K562 (cell line): ENCODE results near the gene MLXIPL. TPM values are rescaled to one million over a fixed set of nuclear protein-coding genes. Genes with fewer than 3 reads are reported as not detected.

Source experiments
- ATAC-seq: fragments of 200-7000 bp; cut with Tn5 transposase; 3 replicates; pipeline ENCODE4 v1.9.1; 2020; ENCODE audit warnings: moderate library complexity
- BruUV-seq: library from RNA; stranded (reverse); fragments of 400-500 nt; replicated peaks from 2 replicates; lab custom pipeline; 2021; lab: Mats Ljungman, UMichigan
- CTCF ChIA-PET: fragments of 300-600 bp; formaldehyde crosslinking; extraction: SDS; loops from one replicate; lab custom pipeline; 2021; ENCODE audit warnings: low intra/inter-chr PET ratio; lab: Yijun Ruan, JAX
- POLR2A ChIA-PET: fragments of 300-600, 350-650 bp; sonication (Branson Sonifier 250); formaldehyde crosslinking; extraction: SDS; loops from one replicate; lab custom pipeline; 2021; ENCODE audit warnings: antibody characterized with exemption, inconsistent platforms; lab: Yijun Ruan, JAX
- DNase-seq, 4 experiments: peaks; one replicate each; pipeline versions ENCODE4 v3.0.0 to v3.0.0-alpha.2; 2011 to 2018; ENCODE audit warnings: low spot score in 3 of 4, mixed read lengths in 3 of 4; ENCODE audit errors: extremely low read depth in 1 of 4
- FAIRE-seq: peaks from 2 replicates; lab custom pipeline; 2011; peaks lifted over from hg19 to GRCh38; lab: Jason Lieb, UNC
- H2AFZ ChIP-seq: 2 replicates; pipeline ENCODE4 v1.6.0; 2011; ENCODE audit warnings: low read depth, low read length, control low read depth, inconsistent platforms
- H3K27ac ChIP-seq: fragments of 200-600 bp; 3 replicates; pipeline ENCODE4 v1.8.0; 2011; ENCODE audit warnings: low read depth, mild to moderate bottlenecking, control low read depth, inconsistent platforms, low read length, moderate library complexity, mixed read lengths; ENCODE audit errors: extremely low read depth
- H3K27me3 ChIP-seq, 2 experiments: fragments of 300-600 bp in 1 of 2; 2 replicates in 1 of 2; 3 replicates in 1 of 2; pipeline versions ENCODE4 v1.6.0 to v1.8.0; 2011; ENCODE audit warnings: inconsistent platforms in 2 of 2, low read length in 2 of 2, mild to moderate bottlenecking in 1 of 2, mixed read lengths in 1 of 2, moderate library complexity in 1 of 2; ENCODE audit not compliant: control insufficient read depth in 2 of 2, insufficient read depth in 2 of 2
- H3K36me3 ChIP-seq: fragments of 300-600 bp; 3 replicates; pipeline ENCODE4 v1.8.0; 2011; ENCODE audit warnings: mild to moderate bottlenecking, low read length, inconsistent platforms; ENCODE audit not compliant: control insufficient read depth, insufficient read depth
- H3K4me1 ChIP-seq, 2 experiments: fragments of 200-600 bp in 1 of 2; replicated peaks in 1 of 2; 2 replicates in 1 of 2; 3 replicates in 1 of 2; pipeline versions ENCODE4 v1.5.1 to v1.8.0; 2011; ENCODE audit warnings: inconsistent platforms in 2 of 2, low read length in 2 of 2, mild to moderate bottlenecking in 1 of 2, mixed read lengths in 1 of 2, moderate library complexity in 1 of 2; ENCODE audit not compliant: control insufficient read depth in 2 of 2, insufficient read depth in 2 of 2
- H3K4me2 ChIP-seq: 2 replicates; pipeline ENCODE4 v1.6.1; 2011; ENCODE audit warnings: low read length, control low read depth, inconsistent platforms, mixed read lengths; ENCODE audit not compliant: insufficient read depth
- H3K4me3 ChIP-seq: fragments of 200-600 bp; sonication (generic), shearing (Covaris generic); 2 replicates; pipeline ENCODE4 v1.5.1; 2016; ENCODE audit warnings: control low read depth, inconsistent platforms
- H3K79me2 ChIP-seq: fragments of 200-600 bp; 3 replicates; pipeline ENCODE4 v1.8.0; 2011; ENCODE audit warnings: low read length, inconsistent platforms; ENCODE audit not compliant: control insufficient read depth, insufficient read depth
- H3K9ac ChIP-seq, 2 experiments: 2 replicates each; pipeline versions ENCODE4 v1.6.0 to v1.6.1; 2011; ENCODE audit warnings: low read depth in 2 of 2, low read length in 2 of 2, control low read depth in 1 of 2, inconsistent platforms in 1 of 2, mild to moderate bottlenecking in 1 of 2, mixed read lengths in 1 of 2; ENCODE audit not compliant: insufficient read depth in 1 of 2
- H3K9me1 ChIP-seq: one replicate; pipeline ENCODE4 v1.6.0; 2011; ENCODE audit warnings: inconsistent platforms, mild to moderate bottlenecking, low read length, moderate library complexity; ENCODE audit not compliant: control insufficient read depth, insufficient read depth
- H3K9me3 ChIP-seq: replicated peaks from 2 replicates; pipeline ENCODE4 v1.5.1; 2011; ENCODE audit warnings: low read depth, low read length, inconsistent platforms; ENCODE audit not compliant: control insufficient read depth, insufficient read depth
- H4K20me1 ChIP-seq: replicated peaks from 2 replicates; pipeline ENCODE4 v1.6.1; 2011; ENCODE audit warnings: low read length, inconsistent platforms, mixed read lengths; ENCODE audit not compliant: control insufficient read depth, insufficient read depth
- CTCF ChIP-seq, 3 experiments: IDR thresholded peaks in 2 of 3; conservative IDR thresholded peaks in 1 of 3; 2 replicates each; pipeline ENCODE4 v1.5.1; 2011 to 2012; ENCODE audit warnings: low read length in 3 of 3, mild to moderate bottlenecking in 3 of 3, control low read depth in 2 of 3, improper control_type of control experiment in 1 of 3, inconsistent platforms in 1 of 3, low read depth in 1 of 3, mixed read lengths in 1 of 3, moderate library complexity in 1 of 3; ENCODE audit not compliant: insufficient read depth in 2 of 3
- HDAC1 ChIP-seq, 2 experiments: fragments of 450-650 bp; IDR thresholded peaks; 2 replicates each; pipeline ENCODE4 v1.6.1; 2016 to 2017; ENCODE audit warnings: inconsistent platforms in 1 of 2, mild to moderate bottlenecking in 1 of 2, moderate library complexity in 1 of 2
- HDGF ChIP-seq: fragments of 450-650 bp; IDR thresholded peaks from 2 replicates; pipeline ENCODE4 v1.6.1; 2016
- KLF1 ChIP-seq: fragments of 450-650 bp; IDR thresholded peaks from 2 replicates; pipeline ENCODE4 v1.6.1; 2016; ENCODE audit warnings: missing genetic modification characterization, missing compliant biosample characterization
- KLF10 ChIP-seq: fragments of 250-450 bp; sonication (Bioruptor Pico); IDR thresholded peaks from 2 replicates; pipeline ENCODE4 v1.6.1; 2021; ENCODE audit warnings: matching md5 sums
- PHF8 ChIP-seq: fragments of 200-600 bp; sonication (generic); IDR thresholded peaks from 2 replicates; pipeline ENCODE4 v1.6.1; 2012; ENCODE audit warnings: mixed run types, mild to moderate bottlenecking, inconsistent platforms, low read length, moderate library complexity, borderline replicate concordance
- ZBTB17 ChIP-seq: fragments of 450-650 bp; formaldehyde crosslinking; IDR thresholded peaks from 2 replicates; pipeline ENCODE4 v1.4.0; 2020; ENCODE audit warnings: mild to moderate bottlenecking
- ZFX ChIP-seq: sonication (generic); formaldehyde crosslinking; IDR thresholded peaks from 2 replicates; pipeline ENCODE4 v1.8.0; 2022; ENCODE audit warnings: mild to moderate bottlenecking, missing genetic modification reagents, moderate library complexity
- ZNF12 ChIP-seq: sonication (generic); formaldehyde crosslinking; IDR thresholded peaks from 2 replicates; pipeline ENCODE4 v1.4.0; 2020; ENCODE audit warnings: mild to moderate bottlenecking, missing genetic modification reagents
- ZNF766 ChIP-seq: fragments of 200-800 bp; sonication (Bioruptor generic); conservative IDR thresholded peaks from 2 replicates; pipeline ENCODE4 v1.6.1; 2016; ENCODE audit warnings: missing genetic modification characterization, missing compliant biosample characterization
- WGBS: fragments of 100-300 bp; shearing (Covaris generic); methylation state at CpG from one replicate; pipeline ENCODE4 v1.1.6; 2016; ENCODE audit warnings: low coverage, mixed read lengths; ENCODE audit not compliant: insufficient coverage; ENCODE audit errors: missing lambda C conversion rate; 5-methylcytosine and 5-hydroxymethylcytosine counted together
- in situ Hi-C: fragments of 300-500 bp; cut with MboI; formaldehyde crosslinking; loops from 4 replicates; pipeline ENCODE4 v1.15.0; 2018; ENCODE audit warnings: inconsistent platforms, mixed read lengths
- intact Hi-C: fragments of 100-400 bp; cut with micrococcal nuclease; formaldehyde crosslinking; loops from 2 replicates; pipeline ENCODE4 v1.14.2; 2022
- polyA plus RNA-seq, 8 experiments: library from polyadenylated mRNA; depleted of rRNA in 4 of 8; stranded (reverse) in 5 of 8; unstranded in 3 of 8; fragments of >200 nt; fragmentation: Nextera tagmentation in 2 of 8; fragmentation: Illumina TruSeq in 1 of 8; extraction: Ambion mirVana in 2 of 8; extraction: Trizol in 1 of 8; gene quantifications; 2 replicates each; pipeline versions ENCODE4 v1.2.1 to v1.2.3, GENCODE V29; 2011 to 2014; ENCODE audit warnings: inconsistent platforms in 1 of 8, missing spikeins in 1 of 8
- total RNA-seq, 7 experiments: library from RNA; depleted of rRNA in 6 of 7; stranded (reverse); fragments of >200 nt in 6 of 7; fragmentation: Illumina TruSeq in 2 of 7; extraction: Trizol in 2 of 7; gene quantifications; 2 replicates each; pipeline versions ENCODE4 v1.2.1 to v1.2.3, GENCODE V29; 2011 to 2021; ENCODE audit warnings: low replicate concordance in 1 of 7
- TF ChIP-seq, protein P1 (sequence below): sonication (generic); formaldehyde crosslinking; IDR thresholded peaks from 2 replicates; pipeline ENCODE4 v1.9.0; 2022; ENCODE audit warnings: mild to moderate bottlenecking, missing genetic modification reagents

MLXIPL gene
- total and polyA plus RNA-seq, 9 of the 15 experiments (the other 6 are each of a cell fraction or from before 2014, with no cell fraction given) = 0.11 to 18.4 (median 1.4) TPM

DNA sequence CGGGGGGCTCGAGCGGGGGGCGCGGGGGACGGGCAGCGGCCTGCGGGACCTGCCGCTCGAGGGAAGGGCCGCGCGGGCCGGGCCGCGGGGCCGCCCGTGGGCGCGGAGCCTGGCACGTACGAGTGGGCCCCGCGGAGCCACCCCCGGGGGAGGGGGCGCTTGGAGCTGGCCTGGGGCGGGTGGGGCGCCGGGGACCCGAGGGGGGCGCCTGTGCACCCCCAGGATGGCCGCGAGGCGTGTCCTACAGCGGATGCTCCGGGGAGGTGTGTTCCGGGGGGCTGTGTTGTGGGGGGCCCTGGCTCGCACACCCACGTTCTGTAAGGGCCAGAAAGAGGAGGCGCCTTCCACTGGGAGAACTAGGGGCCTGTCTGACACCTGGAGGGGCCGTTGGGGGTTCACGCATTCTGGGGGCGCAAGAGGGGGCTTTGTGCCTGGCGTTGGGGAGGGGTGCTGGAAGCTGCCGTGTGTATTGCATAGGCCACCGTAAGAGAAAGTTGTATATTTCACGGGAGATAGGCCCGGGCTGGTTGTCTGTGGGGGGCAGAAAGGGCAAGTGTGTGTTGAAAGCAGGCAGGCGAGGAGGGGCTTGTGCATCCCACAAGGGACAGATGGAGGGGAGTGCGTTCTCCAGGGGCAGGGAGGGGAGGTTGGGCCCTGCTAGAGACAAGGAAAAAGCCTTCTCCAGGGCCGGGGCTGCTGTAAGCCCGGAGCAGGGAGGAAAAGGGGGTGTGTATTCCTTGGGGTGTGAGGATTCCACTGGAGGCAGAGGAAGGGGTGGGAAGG lies 44.0 kb upstream of the MLXIPL start:
- Histone ChIP-seq H3K27me3 (no peaks in the 10 kb centered on the region), H3K9me3 (peaks cover under 1% of the 10 kb centered on the region; the same call in 1 of the 2 replicates), H3K4me2 (peak overlapping the region; percentile 44), H3K4me1 (peaks cover 9 to 42% of the 10 kb centered on the region in 2 experiments), H3K36me3 (no peaks in the 10 kb centered on the region), H3K9ac (peak overlapping the region; percentile 10 to 90; a peak in 3 of 4 replicates), H3K4me3 (peak overlapping the region; percentile 53), H3K27ac (no peak overlapping the region), H3K9me1 (no peaks in the 10 kb centered on the region), H4K20me1 (no peaks in the 10 kb centered on the region; the same call in 1 of the 2 replicates), H3K79me2 (no peaks in the 10 kb centered on the region), H2AFZ (peak overlapping the region; percentile 54; the same call in 1 of the 2 replicates)
- ChIA-PET CTCF (interaction anchor here (0.5 to 2.9 kb wide), 5 partner anchors 28 to 63 kb away, joined by 3 to 24 read pairs (median 5); partner anchors contain the start of gene MLXIPL), POLR2A (interaction anchor here (1.0 to 1.5 kb wide), 3 partner anchors 16 to 64 kb away, joined by 3 read pairs; no protein-coding TSS in a partner anchor)
- intact Hi-C loops = loop anchor here (2.0 to 5.0 kb wide), 2 partner anchors 55 to 64 kb away; no protein-coding TSS in a partner anchor
- 21% methylated on average over 16 of the region's 52 CpGs for WGBS
- ATAC-seq (no peak), FAIRE-seq (no peak), DNase-seq (peak in 2 of 4 experiments; percentile 66 to 71)
- in situ Hi-C loops = no loop called here
- TF ChIP-seq ZFX (CRISPR knock-in tag) (0 out of 2 replicates have a peak, but pooled peaks have one; percentile 25), HDAC1 (IDR thresholded peaks at IDR 0.05) (0 out of 4 replicates have a peak, but pooled peaks of 1 of the 2 experiments have one; percentile 34), HDGF (0 out of 2 replicates have a peak, but pooled peaks have one; percentile 39), ZNF12 (CRISPR knock-in tag) (no peak), KLF10 (no peak), ZNF766 (CRISPR knock-in tag) (0 out of 2 replicates have a peak, but pooled peaks have one; percentile 7), ZBTB17 (CRISPR knock-in tag) (no peak), CTCF (IDR thresholded peaks at IDR 0.05 in 2 of 3, conservative IDR thresholded peaks at IDR 0.05 in 1 of 3; ENCODE audit: insufficient read depth in 2 of 3, low read depth in 1 of 3, low read length in 3 of 3) (no peak), PHF8 (peak; percentile 6; the same call in 1 of the 2 replicates), KLF1 (tag) (no peak)
- TF ChIP-seq, protein P1, sequence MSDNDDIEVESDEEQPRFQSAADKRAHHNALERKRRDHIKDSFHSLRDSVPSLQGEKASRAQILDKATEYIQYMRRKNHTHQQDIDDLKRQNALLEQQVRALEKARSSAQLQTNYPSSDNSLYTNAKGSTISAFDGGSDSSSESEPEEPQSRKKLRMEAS (CRISPR knock-in tag) = no peak
- no TSS peak for BruUV-seq
